ENCODE data around the gene GDNF. TPM values are rescaled to one million over a fixed set of nuclear protein-coding genes. Genes with fewer than 3 reads are reported as not detected.
A peak's percentile ranks its signal among the peaks of the same experiment; 100 is the strongest.
"Not testable (repeated sequence)": the region's sequence is repeated elsewhere in the genome, so short reads cannot be mapped to it uniquely, and the experiment has no call there.

GDNF gene
- polyA plus RNA-seq (ENCODE audit: insufficient read length in 10 of 10): 10 to 100 TPM in 1 of 10 donors, 1 to 10 TPM in 9; 1.8 to 12.9 (median 3.1) TPM
- long read RNA-seq, donor 1, partial matches to known transcripts: 0 of 1 reads
- long read RNA-seq, donor 1, other reads (novel, unspliced or antisense): 0 of 1 reads
- long read RNA-seq, donor 2: 0 reads
- long read RNA-seq, donor 3: 0 reads
- long read RNA-seq, donor 4, partial matches to known transcripts: 0 of 1 reads
- long read RNA-seq, donor 4, other reads (novel, unspliced or antisense): 0 of 1 reads
- long read RNA-seq, donor 5: 0 reads
- long read RNA-seq, donor 6: 0 reads
- long read RNA-seq, donor 7: 0 reads
- long read RNA-seq, donor 8: 0 reads
- long read RNA-seq, donor 9, partial matches to known transcripts: 0 of 2 reads
- long read RNA-seq, donor 9, other reads (novel, unspliced or antisense): 0 of 2 reads

GRCh38 chr5:37839407-37840052 lies at the start of gene GDNF:
Gene GDNF, minus strand, starts transcription at chr5:37840041. Its CDS starts 5,245 bp downstream, at chr5:37834796.
- peak; percentile 65 to 84 (median 75) for DNase-seq

GRCh38 chr5:37888476-37888875 lies 48.6 kb upstream of the GDNF start:
- DNase-seq: no peak

GRCh38 chr5:37886242-37886905 lies 46.5 kb upstream of the GDNF start:
- DNase-seq: no peak

- DNase-seq: no peak
Measured at GRCh38 chr5:37882636-37883035, 42.8 kb upstream of the GDNF start.

GRCh38 chr5:37881359-37881758 lies 41.5 kb upstream of the GDNF start:
- no peak for DNase-seq

- peak in 1 of 3 donors; percentile 41 for DNase-seq
Measured at GRCh38 chr5:37876943-37877342, 37.1 kb upstream of the GDNF start.

- no peak for DNase-seq
Measured at GRCh38 chr5:37876245-37876644, 36.4 kb upstream of the GDNF start.

GRCh38 chr5:37875051-37875787 lies 35.4 kb upstream of the GDNF start:
- DNase-seq: peak in 1 of 3 donors; percentile 53

- no peak for DNase-seq
Measured at GRCh38 chr5:37873988-37874387, 34.1 kb upstream of the GDNF start.

GRCh38 chr5:37871023-37871815 lies 31.4 kb upstream of the GDNF start:
- DNase-seq: peak in 2 of 3 donors; percentile 27 to 77

- DNase-seq: no peak
Measured at GRCh38 chr5:37869216-37869615, 29.4 kb upstream of the GDNF start.

GRCh38 chr5:37867654-37868053 lies 27.8 kb upstream of the GDNF start:
- DNase-seq: peak in 1 of 3 donors; percentile 47

GRCh38 chr5:37862907-37863306 lies 23.1 kb upstream of the GDNF start:
- not testable (repeated sequence) for DNase-seq

- no peak for DNase-seq
Measured at GRCh38 chr5:37860206-37860605, 20.4 kb upstream of the GDNF start.

- DNase-seq: no peak
Measured at GRCh38 chr5:37859805-37860204, 20.0 kb upstream of the GDNF start.

GRCh38 chr5:37858250-37858649 lies 18.4 kb upstream of the GDNF start:
- no peak for DNase-seq

GRCh38 chr5:37857696-37858095 lies 17.9 kb upstream of the GDNF start:
- DNase-seq: no peak

- no peak for DNase-seq
Measured at GRCh38 chr5:37855438-37855837, 15.6 kb upstream of the GDNF start.

- DNase-seq: no peak
Measured at GRCh38 chr5:37851305-37851704, 11.5 kb upstream of the GDNF start.

GRCh38 chr5:37850226-37850865 lies 10.5 kb upstream of the GDNF start:
- peak in 1 of 3 donors; percentile 45 for DNase-seq

GRCh38 chr5:37849641-37850040 lies 9.8 kb upstream of the GDNF start:
- no peak for DNase-seq

All from muscle of back (tissue), 13 donors.